Caco-2 (cell line): ENCODE measurements around the gene D2HGDH. TPM values are rescaled to one million over a fixed set of nuclear protein-coding genes. Genes with fewer than 3 reads are reported as not detected.

Experiments used
- Bru-seq: library from RNA; stranded (reverse); fragments of 400-500 nt; gene quantifications from one replicate; lab custom pipeline; 2021; lab: Mats Ljungman, UMichigan
- BruChase-seq, 2 experiments: library from RNA; stranded (reverse); fragments of 400-500 nt; gene quantifications; one replicate each; lab custom pipeline; 2021; lab: Mats Ljungman, UMichigan
- BruUV-seq: library from RNA; stranded (reverse); fragments of 400-500 nt; replicated peaks from 2 replicates; lab custom pipeline; 2021; lab: Mats Ljungman, UMichigan
- CTCF ChIA-PET: fragments of 300-600 bp; sonication (Branson Sonifier 250); formaldehyde crosslinking; loops from one replicate; lab custom pipeline; 2022; ENCODE audit warnings: antibody characterized with exemption; lab: Charles Lee
- POLR2A ChIA-PET: fragments of 300-600 bp; sonication (Branson Sonifier 250); formaldehyde crosslinking; loops from one replicate; lab custom pipeline; 2022; ENCODE audit warnings: antibody characterized with exemption; lab: Charles Lee
- DNase-seq, 2 experiments: peaks; one replicate each; pipeline versions ENCODE4 v3.0.0 to v3.0.0-alpha.2; 2020 to 2022
- H3K27me3 ChIP-seq: replicated peaks from 2 replicates; pipeline ENCODE4 v1.6.0; 2011; ENCODE audit warnings: low read length; ENCODE audit not compliant: control insufficient read depth, insufficient read depth
- H3K36me3 ChIP-seq: 2 replicates; pipeline ENCODE4 v1.5.1; 2011; ENCODE audit warnings: low read length; ENCODE audit not compliant: control insufficient read depth, insufficient read depth
- H3K4me1 ChIP-seq: fragments of 250-450 bp; sonication (Bioruptor Pico); 2 replicates; pipeline ENCODE4 v1.5.1; 2020; ENCODE audit warnings: mild to moderate bottlenecking
- H3K4me3 ChIP-seq: 2 replicates; pipeline ENCODE4 v1.5.1; 2011; ENCODE audit warnings: low read depth, mild to moderate bottlenecking, control low read depth, low read length
- H3K9me3 ChIP-seq: fragments of 250-450 bp; sonication (Bioruptor Pico); 2 replicates; pipeline ENCODE4 v1.5.1; 2020; ENCODE audit warnings: mild to moderate bottlenecking, moderate library complexity
- H3K27ac Mint-ChIP-seq: one replicate; pipeline ENCODE4 v1.8.0; 2022; ENCODE audit warnings: mixed read lengths; ENCODE audit not compliant: unreplicated experiment
- H3K27me3 Mint-ChIP-seq: one replicate; pipeline ENCODE4 v1.8.0; 2022; ENCODE audit warnings: mixed read lengths; ENCODE audit not compliant: insufficient read depth, unreplicated experiment
- H3K36me3 Mint-ChIP-seq: one replicate; pipeline ENCODE4 v1.8.0; 2022; ENCODE audit warnings: mild to moderate bottlenecking, mixed read lengths; ENCODE audit not compliant: insufficient read depth, unreplicated experiment
- H3K4me1 Mint-ChIP-seq: one replicate; pipeline ENCODE4 v1.8.0; 2022; ENCODE audit warnings: low read depth, mixed read lengths; ENCODE audit not compliant: unreplicated experiment
- H3K4me3 Mint-ChIP-seq: one replicate; pipeline ENCODE4 v1.8.0; 2022; ENCODE audit warnings: mild to moderate bottlenecking, moderate library complexity, mixed read lengths; ENCODE audit not compliant: unreplicated experiment
- H3K9me3 Mint-ChIP-seq: one replicate; pipeline ENCODE4 v1.8.0; 2022; ENCODE audit warnings: mixed read lengths; ENCODE audit not compliant: unreplicated experiment
- intact Hi-C: fragments of 100-400 bp; cut with micrococcal nuclease; formaldehyde crosslinking; loops from one replicate; pipeline ENCODE4 v1.10.0; 2022; ENCODE audit not compliant: unreplicated experiment
- long read RNA-seq: library from polyadenylated mRNA; stranded (forward); transcript quantifications from one replicate; pipeline ENCODE4 v2.0.0, GENCODE V29; 2022
- total RNA-seq: library from RNA; stranded (reverse); gene quantifications from 2 replicates; pipeline ENCODE4 v1.2.3, GENCODE V29; 2022
- TF ChIP-seq, protein P1 (sequence below), 2 experiments: fragments of 200-600 bp in 1 of 2; IDR thresholded peaks; 1 replicate in 1 of 2; 2 replicates in 1 of 2; pipeline versions ENCODE4 v1.5.1 to v1.8.0; 2011 to 2022; ENCODE audit warnings: antibody characterized with exemption in 1 of 2, control low read depth in 1 of 2, inconsistent platforms in 1 of 2, low read depth in 1 of 2, low read length in 1 of 2, mild to moderate bottlenecking in 1 of 2, moderate library complexity in 1 of 2; ENCODE audit not compliant: insufficient read depth in 1 of 2, severe bottlenecking in 1 of 2, unreplicated experiment in 1 of 2

Gene D2HGDH
- total RNA-seq, result 35.4 and 41.3 TPM in 2 replicates
- Bru-seq, nascent RNA, result percentile 59 among the genes with signal in this experiment
- percentile 65 among the genes with signal in this experiment for BruChase-seq, experiment 1, labeled RNA remaining after a 2-hour chase
- percentile 69 among the genes with signal in this experiment for BruChase-seq, experiment 2, labeled RNA remaining after a 6-hour chase
- long read RNA-seq, transcript D2HGDH-201 (10 exons, 2,617 nt), result major isoform, 23 of 53 reads
- long read RNA-seq, partial matches to known transcripts, result 5 of 53 reads
- long read RNA-seq, other reads (novel, unspliced or antisense), result 24 of 53 reads

DNA sequence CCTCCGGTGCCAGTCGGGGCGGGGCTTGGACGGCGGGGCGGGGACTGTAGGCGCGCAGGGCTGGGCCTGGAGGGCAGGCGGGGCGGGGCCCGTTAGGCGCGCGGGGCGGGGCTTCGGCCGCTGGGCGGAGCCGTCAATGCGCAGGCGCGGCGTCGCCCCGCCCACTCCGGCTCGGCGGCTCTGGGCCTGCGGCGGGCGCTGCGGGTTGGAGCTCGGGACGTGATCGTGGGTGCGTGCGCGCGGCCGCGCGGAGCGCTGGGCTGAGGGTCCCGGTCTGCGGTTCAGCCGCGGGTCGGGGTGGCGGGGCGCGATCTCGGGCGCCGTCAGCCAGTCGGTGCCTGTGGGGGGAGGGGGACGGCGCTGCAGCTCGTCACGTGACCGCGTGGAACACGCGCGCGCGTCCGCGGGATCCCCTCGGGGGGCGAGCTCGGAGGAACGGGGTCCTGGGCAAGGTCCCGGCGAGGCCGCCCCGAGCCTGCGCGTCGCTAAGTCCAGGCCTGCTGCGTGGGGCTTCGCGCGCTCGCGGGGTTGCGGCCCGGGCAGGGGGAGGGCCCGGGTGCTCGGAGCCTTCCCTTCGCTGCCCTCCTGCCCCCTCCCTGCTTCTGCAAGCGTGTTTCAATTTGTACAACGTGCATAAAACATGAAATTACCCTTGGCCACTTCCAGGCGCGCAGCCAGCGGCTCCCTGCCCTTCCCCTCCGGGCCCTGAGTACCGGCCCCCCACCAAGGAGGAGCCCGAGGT is at the start of gene D2HGDH:
D2HGDH (plus strand) TSS at position 164 of the 742 bp plus-strand sequence. CDS start 595 bp downstream, outside the sequence.
- H3K4me3 ChIP-seq, result peak within 1 kb of the TSS; percentile 87
- Mint-ChIP-seq H3K27me3 (no peaks in the 10 kb centered on the region), H3K4me3 (peak within 1 kb of the TSS; percentile 69), H3K27ac (no peak within 1 kb of the TSS), H3K4me1 (no peaks in the 10 kb centered on the region), H3K36me3 (peaks cover 6% of the 10 kb centered on the region), H3K9me3 (no peaks in the 10 kb centered on the region)
- TSS peak; percentile 47 for BruUV-seq
- TF ChIP-seq, protein P1, sequence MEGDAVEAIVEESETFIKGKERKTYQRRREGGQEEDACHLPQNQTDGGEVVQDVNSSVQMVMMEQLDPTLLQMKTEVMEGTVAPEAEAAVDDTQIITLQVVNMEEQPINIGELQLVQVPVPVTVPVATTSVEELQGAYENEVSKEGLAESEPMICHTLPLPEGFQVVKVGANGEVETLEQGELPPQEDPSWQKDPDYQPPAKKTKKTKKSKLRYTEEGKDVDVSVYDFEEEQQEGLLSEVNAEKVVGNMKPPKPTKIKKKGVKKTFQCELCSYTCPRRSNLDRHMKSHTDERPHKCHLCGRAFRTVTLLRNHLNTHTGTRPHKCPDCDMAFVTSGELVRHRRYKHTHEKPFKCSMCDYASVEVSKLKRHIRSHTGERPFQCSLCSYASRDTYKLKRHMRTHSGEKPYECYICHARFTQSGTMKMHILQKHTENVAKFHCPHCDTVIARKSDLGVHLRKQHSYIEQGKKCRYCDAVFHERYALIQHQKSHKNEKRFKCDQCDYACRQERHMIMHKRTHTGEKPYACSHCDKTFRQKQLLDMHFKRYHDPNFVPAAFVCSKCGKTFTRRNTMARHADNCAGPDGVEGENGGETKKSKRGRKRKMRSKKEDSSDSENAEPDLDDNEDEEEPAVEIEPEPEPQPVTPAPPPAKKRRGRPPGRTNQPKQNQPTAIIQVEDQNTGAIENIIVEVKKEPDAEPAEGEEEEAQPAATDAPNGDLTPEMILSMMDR (IDR thresholded peaks at IDR 0.05; ENCODE audit: insufficient read depth in 1 of 2, low read depth in 1 of 2, low read length in 1 of 2, severe bottlenecking in 1 of 2, unreplicated experiment in 1 of 2), result no peak
- DNase-seq, result peak; percentile 86 to 91
- POLR2A ChIA-PET, result interaction anchor here (0.6 to 1.1 kb wide), 2 partner anchors 33 to 48 kb away, joined by 4 to 7 read pairs; partner anchors contain the start of genes DTYMK and ING5
- intact Hi-C loops, result loop anchor here (1.0 kb wide), 1 partner anchor 32 kb away; the partner anchor contains the start of gene ING5
- H3K9me3 ChIP-seq, result no peaks in the 10 kb centered on the region
- H3K36me3 ChIP-seq, result no peaks in the 10 kb centered on the region
- CTCF ChIA-PET, result no interaction called here
- no peaks in the 10 kb centered on the region for H3K27me3 ChIP-seq
- H3K4me1 ChIP-seq, result peaks cover 9% of the 10 kb centered on the region; the same call in 1 of the 2 replicates

GRCh38 chr2:241686324-241686649 is 48.1 kb upstream of the D2HGDH start:
- POLR2A ChIA-PET, result interaction anchor here (0.5 to 3.0 kb wide), 7 partner anchors 8 to 330 kb away, joined by 3 to 44 read pairs (median 3); partner anchors contain the start of genes D2HGDH, FARP2 and ING5
- intact Hi-C loops, result loop anchor here (2.0 kb wide), 1 partner anchor 15 kb away; no protein-coding TSS in a partner anchor
- H3K4me3 Mint-ChIP-seq, result peak overlapping the region; percentile 91
- Histone ChIP-seq H3K36me3 (peaks cover 1% of the 10 kb centered on the region; the same call in 1 of the 2 replicates), H3K4me3 (peak overlapping the region; percentile 80), H3K4me1 (peaks cover 4% of the 10 kb centered on the region; the same call in 1 of the 2 replicates), H3K27me3 (no peaks in the 10 kb centered on the region), H3K9me3 (no peaks in the 10 kb centered on the region)
- peak overlapping the region; percentile 88 for H3K27ac Mint-ChIP-seq
- BruUV-seq, result no TSS peak
- CTCF ChIA-PET, result interaction anchor here (1.0 kb wide), 2 partner anchors 16 to 192 kb away, joined by 3 to 7 read pairs; partner anchors contain the start of gene ING5
- DNase-seq, result no peak
- TF ChIP-seq, protein P1 (IDR thresholded peaks at IDR 0.05; ENCODE audit: insufficient read depth in 1 of 2, low read depth in 1 of 2, low read length in 1 of 2, severe bottlenecking in 1 of 2, unreplicated experiment in 1 of 2), result no peak
- no peaks in the 10 kb centered on the region for H3K27me3 Mint-ChIP-seq
- no peaks in the 10 kb centered on the region for H3K9me3 Mint-ChIP-seq
- H3K4me1 Mint-ChIP-seq, result no peaks in the 10 kb centered on the region
- H3K36me3 Mint-ChIP-seq, result peaks cover 42% of the 10 kb centered on the region
